Sigmoid colon (tissue), 7 donors: ENCODE data around the gene CCDC137. TPM values are rescaled to one million over a fixed set of nuclear protein-coding genes. Genes with fewer than 3 reads are reported as not detected.

Experiments
- DNase-seq: peaks from one replicate; pipeline ENCODE4 v3.0.0-alpha.2; 2019
- H3K27ac ChIP-seq, 4 donors: fragments of 200-600 bp; sonication (generic); one replicate each; pipeline ENCODE4 v1.5.1; 2016 to 2019; ENCODE audit warnings: mild to moderate bottlenecking in 1 of 4
- H3K27me3 ChIP-seq, 3 donors: fragments of 200-600 bp; sonication (generic); one replicate each; pipeline ENCODE4 v1.5.1; 2019; ENCODE audit warnings: mild to moderate bottlenecking in 1 of 3
- H3K36me3 ChIP-seq, 4 donors: fragments of 200-600 bp; sonication (generic); one replicate each; pipeline ENCODE4 v1.5.1; 2016 to 2019
- H3K4me1 ChIP-seq, 4 donors: fragments of 200-600 bp; sonication (generic); one replicate each; pipeline ENCODE4 v1.5.1; 2017 to 2019
- H3K4me3 ChIP-seq, 4 donors: fragments of 200-600 bp; sonication (generic); one replicate each; pipeline ENCODE4 v1.5.1; 2017 to 2019; ENCODE audit warnings: mild to moderate bottlenecking in 2 of 4, moderate library complexity in 1 of 4
- H3K9me3 ChIP-seq, 4 donors: fragments of 200-600 bp in 3 of 4; sonication (generic) in 3 of 4; one replicate each; pipeline versions ENCODE4 v1.5.1 to v1.6.1; 2013 to 2019
- CTCF ChIP-seq, 4 experiments: fragments of 450-650 bp in 3 of 4; fragments of 200-600 bp in 1 of 4; IDR thresholded peaks; one replicate each; pipeline ENCODE4 v1.5.1; 2016 to 2019; ENCODE audit warnings: antibody characterized with exemption in 4 of 4, mild to moderate bottlenecking in 3 of 4, moderate library complexity in 2 of 4
- EP300 ChIP-seq, 4 donors: sonication (generic); formaldehyde crosslinking; IDR thresholded peaks; one replicate each; pipeline ENCODE4 v1.6.1; 2017; ENCODE audit warnings: antibody characterized with exemption in 4 of 4
- POLR2A ChIP-seq, 2 donors: fragments of 450-650 bp; IDR thresholded peaks; one replicate each; pipeline ENCODE4 v1.6.1; 2016; ENCODE audit warnings: antibody characterized with exemption in 2 of 2, mild to moderate bottlenecking in 2 of 2, moderate library complexity in 2 of 2
- POLR2AphosphoS5 ChIP-seq, 4 donors: sonication (generic); formaldehyde crosslinking; IDR thresholded peaks; one replicate each; pipeline ENCODE4 v1.6.1; 2017; ENCODE audit warnings: antibody characterized with exemption in 4 of 4
- WGBS, 2 donors: extraction: QIAGEN DNeasy Blood & Tissue Kit; methylation state at CpG; one replicate each; pipeline ENCODE4 v1.1.7; 2013; 5-methylcytosine and 5-hydroxymethylcytosine counted together
- intact Hi-C: fragments of 100-400 bp; cut with DNase I; formaldehyde crosslinking; loops from one replicate; pipeline ENCODE4 v1.15.1; 2023
- polyA plus RNA-seq, 3 donors: library from polyadenylated mRNA; stranded (reverse); fragments of 200-250 nt; gene quantifications; one replicate each; pipeline ENCODE4 v1.2.3, GENCODE V29; 2013
- total RNA-seq, 4 donors: library from RNA; depleted of rRNA; stranded (reverse); fragments of >200 nt; gene quantifications; one replicate each; pipeline ENCODE4 v1.1.0, GENCODE V29; 2016
- donor health status: healthy with polysubstance abuse.
- donor health status: Bipolar disorder and iron deficiency.
- donor health status: healthy.

The CCDC137 gene
- total and polyA plus RNA-seq, 7 donors, result 5.5 to 31.1 (median 9.5) TPM

GRCh38 chr17:81717049-81717765 lies 50.7 kb downstream of the CCDC137 start:
- no peaks in the 10 kb centered on the region for H3K9me3 ChIP-seq
- H3K27ac ChIP-seq, result no peak overlapping the region
- no peaks in the 10 kb centered on the region for H3K36me3 ChIP-seq
- no peak overlapping the region for H3K4me3 ChIP-seq
- H3K27me3 ChIP-seq, result no peaks in the 10 kb centered on the region
- H3K4me1 ChIP-seq, result peaks cover 0 to 20% (median 16%) of the 10 kb centered on the region in 4 donors
- no peak for TF ChIP-seq CTCF (IDR thresholded peaks at IDR 0.05)
- TF ChIP-seq POLR2AphosphoS5 (IDR thresholded peaks at IDR 0.05), result no peak
- no peak for TF ChIP-seq EP300 (IDR thresholded peaks at IDR 0.05)
- no peak for TF ChIP-seq POLR2A (IDR thresholded peaks at IDR 0.05)
- 92 to 96% methylated on average over 25 of the region's 25 CpGs for WGBS, 2 donors
- intact Hi-C loops, result no loop called here
- DNase-seq, result peak; percentile 63

GRCh38 chr17:81717766-81718089 lies 51.2 kb downstream of the CCDC137 start:
- TF ChIP-seq EP300 (IDR thresholded peaks at IDR 0.05) (no peak), POLR2A (IDR thresholded peaks at IDR 0.05) (no peak), CTCF (IDR thresholded peaks at IDR 0.05) (no peak), POLR2AphosphoS5 (IDR thresholded peaks at IDR 0.05) (no peak)
- DNase-seq, result no peak
- H3K4me3 ChIP-seq, result no peak overlapping the region
- no peaks in the 10 kb centered on the region for H3K27me3 ChIP-seq
- H3K36me3 ChIP-seq, result no peaks in the 10 kb centered on the region
- H3K4me1 ChIP-seq, result peaks cover 0 to 20% (median 12%) of the 10 kb centered on the region in 4 donors
- no peak overlapping the region for H3K27ac ChIP-seq
- WGBS, 2 donors, result 95% methylated on average over 9 of the region's 9 CpGs
- intact Hi-C loops, result no loop called here
- no peaks in the 10 kb centered on the region for H3K9me3 ChIP-seq

GRCh38 chr17:81719410-81720266 lies 53.1 kb downstream of the CCDC137 start:
- WGBS, 2 donors, result 81 to 91% methylated on average over 32 to 33 of the region's 33 CpGs
- H3K4me1 ChIP-seq, result peaks cover 0 to 6% (median 0%) of the 10 kb centered on the region in 4 donors
- peaks cover 0 to 5% (median 5%) of the 10 kb centered on the region in 3 donors for H3K27me3 ChIP-seq
- H3K36me3 ChIP-seq, result no peaks in the 10 kb centered on the region
- H3K27ac ChIP-seq, result no peak overlapping the region
- DNase-seq, result no peak
- intact Hi-C loops, result no loop called here
- H3K9me3 ChIP-seq, result no peaks in the 10 kb centered on the region
- no peak for TF ChIP-seq EP300 (IDR thresholded peaks at IDR 0.05)
- TF ChIP-seq POLR2A (IDR thresholded peaks at IDR 0.05), result no peak
- TF ChIP-seq CTCF (IDR thresholded peaks at IDR 0.05), result no peak
- no peak for TF ChIP-seq POLR2AphosphoS5 (IDR thresholded peaks at IDR 0.05)
- no peak overlapping the region for H3K4me3 ChIP-seq

- TF ChIP-seq POLR2AphosphoS5 (IDR thresholded peaks at IDR 0.05) (no peak), CTCF (IDR thresholded peaks at IDR 0.05) (no peak), POLR2A (IDR thresholded peaks at IDR 0.05) (no peak), EP300 (IDR thresholded peaks at IDR 0.05) (no peak)
- H3K27me3 ChIP-seq, result peaks cover 0 to 13% (median 5%) of the 10 kb centered on the region in 3 donors
- H3K4me1 ChIP-seq, result peaks cover 0 to 6% (median 0%) of the 10 kb centered on the region in 4 donors
- intact Hi-C loops, result no loop called here
- H3K9me3 ChIP-seq, result no peaks in the 10 kb centered on the region
- WGBS, 2 donors, result 89% methylated on average over 33 of the region's 33 CpGs
- no peaks in the 10 kb centered on the region for H3K36me3 ChIP-seq
- no peak for DNase-seq
- H3K27ac ChIP-seq, result no peak overlapping the region
- no peak overlapping the region for H3K4me3 ChIP-seq
These were observed 53.9 kb downstream of the CCDC137 start for GRCh38 chr17:81720267-81721071.
